Measurements from ENCODE around the gene WDR86. TPM values are rescaled to one million over a fixed set of nuclear protein-coding genes. Genes with fewer than 3 reads are reported as not detected.

The WDR86 gene
- total and polyA plus RNA-seq, 2 of the 8 experiments (the other 6 are each of a cell fraction or from before 2014, with no cell fraction given): 12.7 to 15.8 TPM

DNA sequence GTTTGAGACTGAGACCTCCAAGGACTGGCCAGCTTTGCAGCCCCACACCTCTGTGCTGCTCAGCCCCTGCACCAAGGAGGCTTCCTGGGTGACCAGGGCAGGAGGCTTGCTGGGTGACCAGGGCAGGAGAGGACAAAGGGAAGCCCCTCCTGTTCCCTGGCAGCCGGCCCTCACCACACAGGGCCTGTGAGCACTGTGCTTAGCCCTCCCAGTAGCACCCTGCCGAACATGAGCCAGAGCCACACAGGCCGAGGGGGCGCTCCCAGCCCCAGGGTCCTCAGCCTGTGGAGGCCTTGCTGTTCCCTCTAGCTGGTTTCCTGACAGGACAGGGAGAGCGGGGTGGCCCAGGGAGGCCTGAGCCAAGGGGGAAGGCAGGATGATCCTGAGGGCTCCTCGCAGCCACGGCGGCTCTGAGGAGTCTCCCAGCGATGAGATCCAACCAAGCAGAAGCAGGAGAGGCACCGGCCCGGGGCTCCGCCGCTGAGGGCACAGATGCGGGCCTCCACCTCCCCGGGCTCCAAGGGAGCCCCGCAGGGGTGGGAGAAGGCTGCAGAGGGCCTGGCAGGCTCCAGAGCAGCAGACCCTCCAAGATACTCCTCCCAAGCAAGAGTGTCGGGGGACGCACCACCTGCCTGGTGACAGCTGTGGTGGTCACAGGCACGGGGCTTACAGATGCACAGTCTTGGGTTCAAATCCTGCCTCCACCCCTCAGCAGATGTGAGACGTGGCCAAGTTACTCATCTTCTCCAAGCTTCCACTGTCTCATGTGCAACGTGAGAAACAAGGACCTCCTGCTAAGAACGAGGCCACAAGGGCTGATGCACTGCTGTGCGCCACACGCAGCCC, 22.5 kb downstream of the WDR86 start (continued):
- TF ChIP-seq TEAD4 (IDR thresholded peaks at IDR 0.05; ENCODE audit: low read depth, low read length) (no peak), GABPA (IDR thresholded peaks at IDR 0.05; ENCODE audit: borderline replicate concordance, insufficient read depth, low read length) (no peak), CEBPB (IDR thresholded peaks at IDR 0.05; ENCODE audit: low read depth, low read length) (no peak)
